T-cell (primary cell): ENCODE data around the gene PLD2. TPM values are rescaled to one million over a fixed set of nuclear protein-coding genes. Genes with fewer than 3 reads are reported as not detected.

Source experiments
- ATAC-seq, 4 experiments: fragments of 200-7000 bp in 3 of 4; fragments of 150-1000 bp in 1 of 4; cut with Tn5 transposase; replicated peaks in 1 of 4; 1 replicate in 3 of 4; 2 replicates in 1 of 4; pipeline ENCODE4 v1.10.0; 2021; ENCODE audit warnings: moderate library complexity in 3 of 4, mild to moderate bottlenecking in 2 of 4, moderate number of reproducible peaks in 1 of 4
- CTCF ChIA-PET, 2 donors: fragments of 300-600 bp; sonication (Branson Sonifier 250); formaldehyde crosslinking; loops; one replicate each; lab custom pipeline; 2022; ENCODE audit warnings: antibody characterized with exemption in 2 of 2; lab: Charles Lee
- POLR2A ChIA-PET, 2 donors: fragments of 300-600 bp; sonication (Branson Sonifier 250); formaldehyde crosslinking; loops; one replicate each; lab custom pipeline; 2022; ENCODE audit warnings: antibody characterized with exemption in 2 of 2; lab: Charles Lee
- DNase-seq, 35 experiments: peaks; one replicate each; pipeline versions ENCODE4 v3.0.0 to v3.0.0-alpha.2; 2013 to 2023
- H3K27ac ChIP-seq: one replicate; pipeline ENCODE4 v1.5.1; 2013; ENCODE audit warnings: low read length
- H3K27me3 ChIP-seq, 2 experiments: replicated peaks in 1 of 2; 1 replicate in 1 of 2; 2 replicates in 1 of 2; pipeline versions ENCODE4 v1.6.1 to v1.7.0; 2013; ENCODE audit warnings: low read length in 1 of 2, mixed read lengths in 1 of 2; ENCODE audit not compliant: control insufficient read depth in 2 of 2, insufficient read depth in 2 of 2; ENCODE audit errors: extremely low read depth in 1 of 2
- H3K36me3 ChIP-seq, 2 donors: 1 replicate in 1 of 2; 2 replicates in 1 of 2; pipeline versions ENCODE4 v1.6.1 to v1.7.0; 2013; ENCODE audit warnings: low read length in 1 of 2; ENCODE audit not compliant: control insufficient read depth in 2 of 2, insufficient read depth in 1 of 2; ENCODE audit errors: extremely low read depth in 1 of 2
- H3K4me1 ChIP-seq, 2 experiments: 1 replicate in 1 of 2; 2 replicates in 1 of 2; pipeline versions ENCODE4 v1.6.1 to v1.7.0; 2013; ENCODE audit warnings: low read length in 2 of 2, mixed read lengths in 1 of 2; ENCODE audit not compliant: insufficient read depth in 2 of 2, control insufficient read depth in 1 of 2; ENCODE audit errors: extremely low read depth in 1 of 2
- H3K4me3 ChIP-seq, 2 donors: 1 replicate in 1 of 2; 2 replicates in 1 of 2; pipeline versions ENCODE4 v1.5.1 to v1.7.0; 2013; ENCODE audit warnings: mild to moderate bottlenecking in 2 of 2, low read length in 1 of 2, moderate library complexity in 1 of 2; ENCODE audit not compliant: control insufficient read depth in 1 of 2; ENCODE audit errors: extremely low read depth in 1 of 2
- H3K9me3 ChIP-seq: 2 replicates; pipeline ENCODE4 v1.7.0; 2013
- H3K27ac Mint-ChIP-seq, 2 donors: one replicate each; pipeline ENCODE4 v1.8.0; 2020 to 2021; ENCODE audit warnings: mild to moderate bottlenecking in 2 of 2, mixed read lengths in 2 of 2
- H3K27me3 Mint-ChIP-seq, 2 donors: one replicate each; pipeline ENCODE4 v1.8.0; 2021 to 2022; ENCODE audit warnings: mixed read lengths in 2 of 2
- H3K36me3 Mint-ChIP-seq: one replicate; pipeline ENCODE4 v1.8.0; 2021; ENCODE audit warnings: mixed read lengths
- H3K4me1 Mint-ChIP-seq, 3 donors: one replicate each; pipeline ENCODE4 v1.8.0; 2020 to 2022; ENCODE audit warnings: mixed read lengths in 3 of 3, mild to moderate bottlenecking in 1 of 3
- H3K4me3 Mint-ChIP-seq, 3 donors: one replicate each; pipeline ENCODE4 v1.8.0; 2020 to 2022; ENCODE audit warnings: mild to moderate bottlenecking in 3 of 3, mixed read lengths in 3 of 3, moderate library complexity in 3 of 3
- H3K9me3 Mint-ChIP-seq, 3 donors: one replicate each; pipeline ENCODE4 v1.8.0; 2020 to 2022; ENCODE audit warnings: mixed read lengths in 3 of 3
- WGBS: methylation state at CpG from one replicate; pipeline ENCODE4 v1.1.5; 2013; ENCODE audit warnings: missing lambda C conversion rate; ENCODE audit not compliant: insufficient coverage; 5-methylcytosine and 5-hydroxymethylcytosine counted together
- total RNA-seq, 35 experiments: library from RNA in 6 of 35; stranded (reverse) in 6 of 35; fragments of 120-200 nt in 1 of 35; gene quantifications; one replicate each; pipeline versions ENCODE4 v1.2.1 to v1.2.4 and lab custom pipeline; 2013 to 2026

Gene PLD2
- total RNA-seq, 5 donors from 2014 or later (not counting 1 experiment from before 2014, with no cell fraction given): 24.2 to 41.7 (median 31.4) TPM

DNA sequence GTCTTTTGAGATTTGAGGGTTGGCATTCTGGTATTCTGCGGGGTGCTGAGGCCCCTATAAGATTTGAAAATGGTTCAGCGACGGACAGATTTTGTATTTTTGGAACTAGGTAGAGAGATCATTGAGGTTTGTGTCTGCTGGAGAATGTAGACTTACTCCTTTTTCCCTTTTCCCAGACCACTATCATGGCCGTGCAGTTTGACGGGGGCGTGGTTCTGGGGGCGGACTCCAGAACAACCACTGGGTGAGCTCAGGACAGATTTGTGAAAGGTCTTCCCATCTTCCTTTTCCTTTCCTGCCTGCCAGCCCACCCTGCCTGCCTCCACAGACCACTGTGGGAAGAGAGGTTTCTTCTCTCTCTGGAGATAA, 10.4 kb upstream of the PLD2 start:
- ChIA-PET POLR2A (interaction anchor here in 1 of 2 donors (1.0 kb wide), 1 partner anchor 13 kb away, joined by 8 read pairs; no protein-coding TSS in a partner anchor), CTCF (interaction anchor here (0.5 to 1.1 kb wide), 3 partner anchors 12 to 210 kb away, joined by 3 to 8 read pairs (median 5); partner anchors contain the start of gene ARRB2 (in 1 of the 2))
- ATAC-seq: no peak
- Histone ChIP-seq H3K9me3 (no peaks in the 10 kb centered on the region), H3K4me3 (peak overlapping the region; percentile 70), H3K36me3 (peaks cover 0 to 19% of the 10 kb centered on the region in 2 donors), H3K27ac (peak overlapping the region; percentile 65), H3K4me1 (peaks cover 5 to 20% of the 10 kb centered on the region in 2 experiments), H3K27me3 (no peaks in the 10 kb centered on the region)
- Mint-ChIP-seq H3K4me1 (peaks cover 13 to 14% (median 13%) of the 10 kb centered on the region in 3 donors), H3K9me3 (no peaks in the 10 kb centered on the region), H3K27me3 (no peaks in the 10 kb centered on the region), H3K36me3 (peaks cover 16% of the 10 kb centered on the region), H3K4me3 (peak overlapping the region; percentile 94 to 100 (median 100)), H3K27ac (peak overlapping the region; percentile 99)
- whole genome bisulfite sequencing: no CpG with 5 or more reads among the region's 7 CpGs
- peak in 1 of 35 experiments; percentile 22 for DNase-seq

DNA sequence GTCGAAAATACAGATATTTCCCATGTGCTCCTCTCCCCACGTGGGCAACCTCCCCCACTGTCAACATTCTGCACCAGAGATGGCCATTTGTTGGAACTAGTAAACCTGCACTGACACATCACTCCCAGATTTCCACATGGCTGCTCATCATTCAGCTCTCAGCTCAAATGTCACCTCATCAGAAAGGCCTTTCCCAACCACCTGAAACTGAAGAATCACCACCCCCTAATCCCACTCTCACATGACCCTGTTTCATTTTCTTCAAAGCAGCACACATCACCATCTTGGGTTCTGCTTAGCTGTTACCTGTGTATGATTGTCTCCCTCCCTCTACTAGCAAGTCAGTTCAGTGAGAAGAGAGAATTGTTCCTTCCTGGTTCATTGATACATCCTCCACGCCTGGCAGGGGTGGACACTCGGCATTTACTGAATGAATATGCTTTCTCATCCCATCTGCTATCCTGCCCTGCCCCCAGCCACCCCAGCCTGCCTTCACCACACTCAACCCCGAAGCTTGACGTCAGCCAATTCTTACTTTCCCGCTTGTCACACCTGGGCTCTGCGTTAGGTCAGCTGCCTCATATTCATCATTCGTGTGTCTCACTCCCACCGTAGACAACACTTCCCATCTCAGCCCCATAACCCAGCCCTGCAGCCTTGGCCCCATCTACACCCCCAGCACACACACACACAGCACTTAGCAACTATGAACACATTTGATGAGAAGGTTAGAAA, 6.3 kb upstream of the PLD2 start:
- ChIA-PET CTCF (no interaction called here), POLR2A (interaction anchor here (0.6 to 0.7 kb wide), 3 partner anchors 59 to 606 kb away, joined by 3 to 6 read pairs (median 3); no protein-coding TSS in a partner anchor)
- no peak overlapping the region for H3K4me3 Mint-ChIP-seq
- Histone ChIP-seq H3K4me3 (no peak overlapping the region), H3K36me3 (peaks cover 0 to 19% of the 10 kb centered on the region in 2 donors), H3K27me3 (no peaks in the 10 kb centered on the region), H3K4me1 (peaks cover 5 to 17% of the 10 kb centered on the region in 2 experiments), H3K9me3 (no peaks in the 10 kb centered on the region), H3K27ac (no peak overlapping the region)
- peak overlapping the region in 1 of 2 donors; percentile 5 for H3K27ac Mint-ChIP-seq
- H3K27me3 Mint-ChIP-seq: no peaks in the 10 kb centered on the region
- WGBS: 81% methylated on average over 10 of the region's 10 CpGs
- H3K36me3 Mint-ChIP-seq: peaks cover 16% of the 10 kb centered on the region
- H3K9me3 Mint-ChIP-seq: no peaks in the 10 kb centered on the region
- DNase-seq: no peak
- ATAC-seq: no peak
- H3K4me1 Mint-ChIP-seq: peaks cover 11 to 15% (median 13%) of the 10 kb centered on the region in 3 donors

DNA sequence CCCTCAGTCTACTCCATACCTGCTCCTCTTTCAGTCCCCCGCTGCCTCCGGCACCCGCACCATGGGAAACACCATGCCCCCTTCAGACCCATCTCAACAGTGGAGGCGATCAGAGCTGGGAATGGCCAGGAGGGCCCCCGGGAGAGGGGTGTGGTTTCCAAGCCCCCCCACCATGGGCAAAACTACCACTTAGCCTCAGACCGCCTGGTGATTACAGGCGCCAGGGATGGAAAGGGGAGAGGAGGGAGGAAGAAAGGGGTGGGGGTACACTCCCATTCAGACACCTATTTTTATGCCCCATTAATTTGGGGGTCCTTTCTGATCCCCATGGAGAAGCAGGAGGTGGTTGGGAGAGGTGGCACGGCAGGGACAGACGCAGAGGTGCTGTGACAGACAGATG, 4.7 kb upstream of the PLD2 start, which contains the start of gene C17orf114:
Gene C17orf114 (minus strand): TSS at position 101 of the 400 bp plus-strand sequence.
- ATAC-seq (no peak), DNase-seq (no peak)
- H3K36me3 ChIP-seq: peaks cover 0 to 19% of the 10 kb centered on the region in 2 donors
- WGBS: no CpG with 5 or more reads among the region's 9 CpGs
- Mint-ChIP-seq H3K9me3 (no peaks in the 10 kb centered on the region), H3K27ac (no peak within 1 kb of the TSS), H3K27me3 (no peaks in the 10 kb centered on the region), H3K4me3 (no peak within 1 kb of the TSS), H3K4me1 (peaks cover 0 to 10% (median 6%) of the 10 kb centered on the region in 3 donors), H3K36me3 (peaks cover 13% of the 10 kb centered on the region)
- H3K9me3 ChIP-seq: no peaks in the 10 kb centered on the region
- POLR2A ChIA-PET: no interaction called here
- CTCF ChIA-PET: no interaction called here
- no peak within 1 kb of the TSS for H3K27ac ChIP-seq
- peaks cover 3 to 7% of the 10 kb centered on the region in 2 experiments for H3K4me1 ChIP-seq
- H3K27me3 ChIP-seq: no peaks in the 10 kb centered on the region
- no peak within 1 kb of the TSS for H3K4me3 ChIP-seq

DNA sequence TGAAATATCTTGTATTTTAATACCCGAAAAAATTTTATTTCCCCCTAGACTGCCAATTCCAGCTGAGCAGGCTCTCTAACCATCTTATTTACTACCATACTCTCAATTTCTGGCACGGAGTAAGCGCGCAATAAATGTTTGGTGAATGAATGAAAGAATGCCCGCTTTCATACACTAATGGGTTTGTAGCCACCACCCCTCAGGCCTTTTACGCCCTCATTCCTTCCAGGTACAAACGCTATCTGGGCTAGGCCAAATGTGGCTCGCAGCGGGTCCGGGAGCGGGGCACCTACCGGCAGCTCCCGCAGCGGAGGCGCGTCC, 536 bp upstream of the PLD2 start:
- Histone ChIP-seq H3K27ac (no peak overlapping the region), H3K27me3 (no peaks in the 10 kb centered on the region), H3K36me3 (peaks cover 0 to 13% of the 10 kb centered on the region in 2 donors), H3K4me1 (peaks cover 3 to 17% of the 10 kb centered on the region in 2 experiments), H3K9me3 (no peaks in the 10 kb centered on the region), H3K4me3 (peak overlapping the region; percentile 49 to 69)
- Mint-ChIP-seq H3K27ac (no peak overlapping the region), H3K4me1 (peaks cover 0 to 22% (median 12%) of the 10 kb centered on the region in 3 donors), H3K27me3 (no peaks in the 10 kb centered on the region), H3K4me3 (peak overlapping the region; percentile 69 to 80 (median 72)), H3K9me3 (no peaks in the 10 kb centered on the region), H3K36me3 (peaks cover 15% of the 10 kb centered on the region)
- ChIA-PET CTCF (interaction anchor here in 1 of 2 donors (0.8 kb wide), 1 partner anchor 96 kb away, joined by 3 read pairs; the partner anchor contains the start of gene ARRB2), POLR2A (interaction anchor here in 1 of 2 donors (0.9 kb wide), 1 partner anchor 93 kb away, joined by 3 read pairs; the partner anchor contains the start of gene C17orf107)
- ATAC-seq: no peak
- DNase-seq: no peak
- WGBS: under 1% methylated on average over 11 of the region's 16 CpGs

DNA sequence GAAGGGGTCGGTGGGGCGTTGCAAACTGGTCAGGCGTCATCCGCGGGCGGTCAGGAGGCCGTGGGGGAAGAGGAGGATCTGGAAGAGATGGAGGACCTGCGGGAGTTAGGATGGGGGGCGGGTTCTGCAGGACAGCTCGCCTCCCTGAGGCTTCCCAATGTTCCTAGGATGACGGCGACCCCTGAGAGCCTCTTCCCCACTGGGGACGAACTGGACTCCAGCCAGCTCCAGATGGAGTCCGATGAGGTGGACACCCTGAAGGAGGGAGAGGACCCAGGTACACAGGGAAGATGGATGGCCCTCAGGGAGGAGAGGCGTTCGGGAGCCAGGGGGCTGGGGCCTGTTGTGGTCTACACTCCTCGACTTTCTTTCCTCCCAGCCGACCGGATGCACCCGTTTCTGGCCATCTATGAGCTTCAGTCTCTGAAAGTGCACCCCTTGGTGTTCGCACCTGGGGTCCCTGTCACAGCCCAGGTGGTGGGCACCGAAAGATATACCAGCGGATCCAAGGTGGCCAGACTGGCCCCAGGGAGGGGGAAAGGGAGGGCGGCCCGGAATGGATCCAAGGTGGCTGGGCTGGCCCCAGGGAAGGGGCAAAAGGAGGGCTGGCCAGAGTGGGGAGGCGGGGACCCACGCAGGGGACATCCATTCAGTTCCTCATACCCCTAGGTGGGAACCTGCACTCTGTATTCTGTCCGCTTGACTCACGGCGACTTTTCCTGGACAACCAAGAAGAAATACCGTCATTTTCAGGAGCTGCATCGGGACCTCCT, 839 bp downstream of the PLD2 start:
- no peak overlapping the region for H3K27ac Mint-ChIP-seq
- Histone ChIP-seq H3K27ac (no peak overlapping the region), H3K4me3 (peak overlapping the region in 1 of 2 donors; percentile 57), H3K9me3 (no peaks in the 10 kb centered on the region), H3K36me3 (peaks cover 0 to 13% of the 10 kb centered on the region in 2 donors), H3K4me1 (peaks cover 3 to 17% of the 10 kb centered on the region in 2 experiments), H3K27me3 (no peaks in the 10 kb centered on the region)
- H3K27me3 Mint-ChIP-seq: no peaks in the 10 kb centered on the region
- CTCF ChIA-PET: interaction anchor here in 1 of 2 donors (1.0 kb wide), 2 partner anchors 17 to 98 kb away, joined by 3 to 4 read pairs; partner anchors contain the start of gene ARRB2
- peak overlapping the region; percentile 70 to 79 (median 73) for H3K4me3 Mint-ChIP-seq
- WGBS: 45% methylated on average over 17 of the region's 32 CpGs
- H3K4me1 Mint-ChIP-seq: peaks cover 0 to 22% (median 12%) of the 10 kb centered on the region in 3 donors
- H3K36me3 Mint-ChIP-seq: peaks cover 15% of the 10 kb centered on the region
- no peak for ATAC-seq
- no peaks in the 10 kb centered on the region for H3K9me3 Mint-ChIP-seq
- DNase-seq: no peak
- POLR2A ChIA-PET: no interaction called here

DNA sequence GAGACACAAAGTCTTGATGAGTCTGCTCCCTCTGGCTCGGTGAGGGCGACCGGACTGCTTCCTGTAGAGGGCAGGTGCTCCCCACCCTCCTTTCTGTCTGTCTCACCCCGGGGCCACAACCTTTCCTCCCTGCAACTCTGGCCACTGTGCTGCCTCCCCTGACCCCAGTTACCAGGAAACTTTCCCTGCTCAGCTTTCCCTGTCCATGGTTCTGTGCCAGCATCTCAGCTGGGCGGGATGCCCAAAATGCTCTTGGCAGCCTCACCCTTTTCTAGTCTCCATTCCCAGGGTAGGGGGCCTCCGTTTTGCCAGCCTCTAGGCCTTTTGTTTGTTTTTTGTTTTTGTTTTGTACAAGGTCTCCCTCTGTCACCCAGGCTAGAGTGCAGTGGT, 1.4 kb downstream of the PLD2 start:
- no peaks in the 10 kb centered on the region for H3K9me3 ChIP-seq
- H3K4me1 ChIP-seq: peaks cover 3 to 17% of the 10 kb centered on the region in 2 experiments
- peaks cover 0 to 13% of the 10 kb centered on the region in 2 donors for H3K36me3 ChIP-seq
- Mint-ChIP-seq H3K36me3 (peaks cover 15% of the 10 kb centered on the region), H3K27me3 (no peaks in the 10 kb centered on the region), H3K4me3 (peak overlapping the region; percentile 70 to 79 (median 73)), H3K4me1 (peaks cover 0 to 22% (median 12%) of the 10 kb centered on the region in 3 donors), H3K9me3 (no peaks in the 10 kb centered on the region), H3K27ac (peak overlapping the region in 1 of 2 donors; percentile 6)
- CTCF ChIA-PET: interaction anchor here in 1 of 2 donors (0.6 to 1.0 kb wide), 3 partner anchors 18 to 962 kb away, joined by 3 to 4 read pairs (median 4); partner anchors contain the start of genes ARRB2 and NCBP3
- H3K27ac ChIP-seq: no peak overlapping the region
- ATAC-seq (no peak), DNase-seq (no peak)
- POLR2A ChIA-PET: no interaction called here
- WGBS: 78% methylated on average over 4 of the region's 6 CpGs
- H3K4me3 ChIP-seq: no peak overlapping the region
- no peaks in the 10 kb centered on the region for H3K27me3 ChIP-seq
